ENCODE data around the gene CUL2.

The CUL2 gene

DNA sequence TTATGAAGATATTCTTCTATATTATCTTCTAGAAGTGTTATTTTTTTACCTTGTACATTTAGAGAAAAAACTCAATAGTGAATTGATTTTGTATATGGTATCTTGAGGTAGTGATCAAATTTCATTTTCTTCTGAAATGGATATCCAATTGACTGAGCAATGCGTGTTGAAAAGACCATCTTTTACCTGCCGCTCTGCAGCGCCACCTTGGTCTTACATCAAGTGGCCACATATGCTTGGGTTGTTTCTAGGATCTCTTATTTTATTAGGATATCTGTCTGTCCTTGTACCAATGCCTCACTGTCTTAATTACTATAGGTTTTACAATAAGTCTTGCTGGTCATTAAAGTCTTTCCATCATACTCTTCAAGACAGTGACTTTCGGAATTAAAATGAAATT lies 53.0 kb downstream of the CUL2 start:
- Histone ChIP-seq H3K36me3 (ENCODE audit: control insufficient read depth, low read length) (peaks cover 44% of the 10 kb centered on the region), H3F3A (ENCODE audit: control insufficient read depth, insufficient read depth) (no peaks in the 10 kb centered on the region), H3K9me3 (ENCODE audit: control insufficient read depth, insufficient read depth, low read length) (no peaks in the 10 kb centered on the region), H3K27ac (ENCODE audit: low read depth, low read length) (no peak overlapping the region), H4K20me1 (ENCODE audit: control insufficient read depth, insufficient read depth, low read depth, low read length) (no peaks in the 10 kb centered on the region), H3K4me1 (ENCODE audit: control insufficient read depth, low read length) (no peaks in the 10 kb centered on the region), H3K79me2 (ENCODE audit: control insufficient read depth, low read length) (no peaks in the 10 kb centered on the region), H3K4me2 (ENCODE audit: low read length) (no peak overlapping the region), H3K27me3 (ENCODE audit: control insufficient read depth, low read length) (no peaks in the 10 kb centered on the region), H3K9me2 (replicated peaks; ENCODE audit: control insufficient read depth, low read length) (no peaks in the 10 kb centered on the region), H3K4me3 (ENCODE audit: low read length) (no peak overlapping the region)
- no peak for TF ChIP-seq EZH2phosphoT487 (IDR thresholded peaks at IDR 0.05; ENCODE audit: borderline replicate concordance, low read length)
- TF ChIP-seq, protein P1, sequence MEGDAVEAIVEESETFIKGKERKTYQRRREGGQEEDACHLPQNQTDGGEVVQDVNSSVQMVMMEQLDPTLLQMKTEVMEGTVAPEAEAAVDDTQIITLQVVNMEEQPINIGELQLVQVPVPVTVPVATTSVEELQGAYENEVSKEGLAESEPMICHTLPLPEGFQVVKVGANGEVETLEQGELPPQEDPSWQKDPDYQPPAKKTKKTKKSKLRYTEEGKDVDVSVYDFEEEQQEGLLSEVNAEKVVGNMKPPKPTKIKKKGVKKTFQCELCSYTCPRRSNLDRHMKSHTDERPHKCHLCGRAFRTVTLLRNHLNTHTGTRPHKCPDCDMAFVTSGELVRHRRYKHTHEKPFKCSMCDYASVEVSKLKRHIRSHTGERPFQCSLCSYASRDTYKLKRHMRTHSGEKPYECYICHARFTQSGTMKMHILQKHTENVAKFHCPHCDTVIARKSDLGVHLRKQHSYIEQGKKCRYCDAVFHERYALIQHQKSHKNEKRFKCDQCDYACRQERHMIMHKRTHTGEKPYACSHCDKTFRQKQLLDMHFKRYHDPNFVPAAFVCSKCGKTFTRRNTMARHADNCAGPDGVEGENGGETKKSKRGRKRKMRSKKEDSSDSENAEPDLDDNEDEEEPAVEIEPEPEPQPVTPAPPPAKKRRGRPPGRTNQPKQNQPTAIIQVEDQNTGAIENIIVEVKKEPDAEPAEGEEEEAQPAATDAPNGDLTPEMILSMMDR (IDR thresholded peaks at IDR 0.05; ENCODE audit: low read depth, low read length, poor library complexity, severe bottlenecking) = no peak

DNA sequence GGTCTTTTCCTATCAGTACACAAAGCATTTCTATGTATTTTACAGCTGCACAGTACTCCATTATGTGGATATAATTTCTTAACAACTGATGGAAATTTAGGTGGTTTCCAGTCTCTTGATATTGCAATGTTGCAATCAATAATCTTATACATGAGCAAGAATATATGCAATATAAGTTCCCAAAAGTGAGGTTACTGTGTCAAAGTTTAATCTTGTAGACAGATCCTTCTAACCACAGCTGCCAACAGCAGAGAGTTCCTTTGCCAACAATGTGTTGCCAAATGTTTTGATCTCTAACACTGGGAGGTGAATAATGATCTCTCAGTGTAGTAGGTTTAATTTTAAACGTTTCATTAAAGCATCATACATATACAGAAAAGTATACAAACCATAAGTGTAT lies 54.5 kb downstream of the CUL2 start:
- H3F3A ChIP-seq (ENCODE audit: control insufficient read depth, insufficient read depth) = no peaks in the 10 kb centered on the region
- no peaks in the 10 kb centered on the region for H3K79me2 ChIP-seq (ENCODE audit: control insufficient read depth, low read length)
- H4K20me1 ChIP-seq (ENCODE audit: control insufficient read depth, insufficient read depth, low read depth, low read length) = no peaks in the 10 kb centered on the region
- H3K36me3 ChIP-seq (ENCODE audit: control insufficient read depth, low read length) = peaks cover 50% of the 10 kb centered on the region
- no peak overlapping the region for H3K27ac ChIP-seq (ENCODE audit: low read depth, low read length)
- TF ChIP-seq, protein P1 (IDR thresholded peaks at IDR 0.05; ENCODE audit: low read depth, low read length, poor library complexity, severe bottlenecking) = no peak
- TF ChIP-seq EZH2phosphoT487 (IDR thresholded peaks at IDR 0.05; ENCODE audit: borderline replicate concordance, low read length) = no peak
- H3K4me3 ChIP-seq (ENCODE audit: low read length) = no peak overlapping the region
- H3K4me2 ChIP-seq (ENCODE audit: low read length) = no peak overlapping the region
- H3K27me3 ChIP-seq (ENCODE audit: control insufficient read depth, low read length) = no peaks in the 10 kb centered on the region
- H3K4me1 ChIP-seq (ENCODE audit: control insufficient read depth, low read length) = no peaks in the 10 kb centered on the region
- no peaks in the 10 kb centered on the region for H3K9me3 ChIP-seq (ENCODE audit: control insufficient read depth, insufficient read depth, low read length)
- no peaks in the 10 kb centered on the region for H3K9me2 ChIP-seq (replicated peaks; ENCODE audit: control insufficient read depth, low read length)

DNA sequence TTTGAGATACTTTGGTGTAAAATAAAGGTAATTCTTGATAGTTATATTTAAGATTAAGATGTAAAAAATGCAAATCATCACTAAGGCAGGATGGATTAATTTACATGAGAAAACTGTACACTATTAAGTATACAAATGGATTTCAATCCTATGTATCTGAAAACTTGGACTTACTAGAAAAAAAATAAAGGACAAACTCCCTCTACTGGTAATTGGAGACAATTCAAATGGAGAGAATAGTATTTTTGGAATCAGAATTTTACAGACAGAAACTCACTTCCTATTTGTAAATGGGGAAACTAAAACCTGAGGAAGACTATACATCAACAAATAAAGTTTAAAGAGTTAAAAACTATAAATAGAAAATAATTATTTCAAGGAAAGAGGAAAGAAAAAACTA lies 62.6 kb downstream of the CUL2 start:
- Histone ChIP-seq H4K20me1 (ENCODE audit: control insufficient read depth, insufficient read depth, low read depth, low read length) (no peaks in the 10 kb centered on the region), H3F3A (ENCODE audit: control insufficient read depth, insufficient read depth) (no peaks in the 10 kb centered on the region; the same call in 1 of the 2 replicates), H3K4me3 (ENCODE audit: low read length) (no peak overlapping the region), H3K9me2 (replicated peaks; ENCODE audit: control insufficient read depth, low read length) (no peaks in the 10 kb centered on the region), H3K79me2 (ENCODE audit: control insufficient read depth, low read length) (no peaks in the 10 kb centered on the region), H3K4me2 (ENCODE audit: low read length) (no peak overlapping the region), H3K4me1 (ENCODE audit: control insufficient read depth, low read length) (peaks cover 6% of the 10 kb centered on the region), H3K27me3 (ENCODE audit: control insufficient read depth, low read length) (no peaks in the 10 kb centered on the region), H3K9me3 (ENCODE audit: control insufficient read depth, insufficient read depth, low read length) (no peaks in the 10 kb centered on the region), H3K27ac (ENCODE audit: low read depth, low read length) (no peak overlapping the region), H3K36me3 (ENCODE audit: control insufficient read depth, low read length) (peaks cover 69% of the 10 kb centered on the region)
- TF ChIP-seq, protein P1 (IDR thresholded peaks at IDR 0.05; ENCODE audit: low read depth, low read length, poor library complexity, severe bottlenecking) = no peak
- no peak for TF ChIP-seq EZH2phosphoT487 (IDR thresholded peaks at IDR 0.05; ENCODE audit: borderline replicate concordance, low read length)

Measured in DOHH2 (cell line).